HG02798 (cell line): Measurements from ENCODE around the gene GRM7.

Experiments used
- ATAC-seq: cut with Tn5 transposase; IDR thresholded peaks from one replicate; pipeline ENCODE4 v1.9.1; 2021; ENCODE audit warnings: mild to moderate bottlenecking; ENCODE audit not compliant: unreplicated experiment, poor library complexity

Gene GRM7

GRCh38 chr3:7381741-7382140, 520.8 kb downstream of the GRM7 start:
- no peak for ATAC-seq

- no peak for ATAC-seq
Measured at GRCh38 chr3:7382293-7383010, 521.5 kb downstream of the GRM7 start.

DNA sequence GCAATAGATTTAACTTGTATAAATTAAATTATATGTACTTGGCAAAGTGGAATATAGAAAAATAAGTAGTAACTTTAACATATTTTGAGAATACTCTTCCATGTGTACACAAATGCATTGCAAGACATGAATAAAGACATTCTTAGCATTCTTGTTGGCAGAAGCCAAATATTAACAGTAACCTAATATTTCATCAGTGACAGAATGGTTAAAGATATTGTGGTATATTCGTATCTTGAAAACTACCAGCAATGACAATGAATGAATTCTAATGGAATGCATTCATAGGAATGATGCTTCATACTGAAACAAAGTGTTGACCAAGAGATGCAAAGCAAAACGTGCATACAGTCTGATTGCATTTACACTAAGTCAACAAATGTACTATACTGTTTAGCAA, 524.7 kb downstream of the GRM7 start:
- ATAC-seq: no peak

- ATAC-seq: no peak
Measured at GRCh38 chr3:7388026-7388425, 527.1 kb downstream of the GRM7 start.

DNA sequence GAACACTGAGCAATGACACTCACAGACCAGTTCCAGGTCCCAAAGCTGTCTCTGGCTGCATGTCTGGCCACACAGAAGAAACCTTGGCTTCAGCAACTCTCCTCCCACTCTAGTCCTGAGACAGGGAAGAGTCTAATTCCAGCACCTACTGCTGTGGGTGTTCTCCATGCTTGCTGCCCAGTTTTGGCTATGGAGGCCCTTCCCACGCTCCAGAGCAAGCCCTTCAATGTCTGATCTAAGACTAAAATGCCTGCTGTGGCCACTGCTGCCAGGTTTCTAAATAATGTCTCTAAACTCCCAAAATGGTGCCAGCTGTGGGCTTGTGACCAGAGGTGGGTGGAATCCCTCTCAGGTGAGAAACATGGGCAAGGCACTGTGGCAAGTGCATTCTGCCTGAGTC, 531.3 kb downstream of the GRM7 start:
- no peak for ATAC-seq

DNA sequence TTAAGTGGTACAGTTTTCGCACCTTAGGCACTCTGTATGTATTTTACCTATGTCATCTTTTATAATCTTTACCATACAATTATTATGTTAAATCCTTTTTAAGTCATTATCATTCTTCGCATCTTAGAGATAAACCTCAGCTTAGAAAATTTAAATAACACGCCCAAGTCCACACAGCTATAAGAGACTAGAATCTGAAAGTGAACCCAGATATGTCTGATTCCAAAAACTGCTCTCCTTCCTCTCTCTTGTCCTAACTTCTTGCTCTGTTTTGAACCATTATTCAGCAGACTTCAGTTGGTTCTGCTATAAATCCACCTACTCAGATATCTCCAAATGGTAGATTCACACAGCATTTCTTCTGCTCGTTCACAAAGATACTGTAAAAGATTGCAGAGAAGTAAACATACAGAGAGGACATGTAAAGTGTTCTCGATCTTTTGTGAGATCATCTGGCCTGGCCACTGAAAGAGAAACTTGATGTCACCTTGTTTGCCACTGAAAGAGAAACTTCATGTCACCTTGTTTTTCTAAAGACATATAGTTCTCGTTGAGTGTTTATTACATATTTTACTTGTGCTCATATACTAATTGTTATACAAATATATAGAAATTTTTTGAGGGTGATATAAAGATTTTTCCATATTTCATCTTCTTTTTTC, 533.2 kb downstream of the GRM7 start:
- ATAC-seq: peak; percentile 79

DNA sequence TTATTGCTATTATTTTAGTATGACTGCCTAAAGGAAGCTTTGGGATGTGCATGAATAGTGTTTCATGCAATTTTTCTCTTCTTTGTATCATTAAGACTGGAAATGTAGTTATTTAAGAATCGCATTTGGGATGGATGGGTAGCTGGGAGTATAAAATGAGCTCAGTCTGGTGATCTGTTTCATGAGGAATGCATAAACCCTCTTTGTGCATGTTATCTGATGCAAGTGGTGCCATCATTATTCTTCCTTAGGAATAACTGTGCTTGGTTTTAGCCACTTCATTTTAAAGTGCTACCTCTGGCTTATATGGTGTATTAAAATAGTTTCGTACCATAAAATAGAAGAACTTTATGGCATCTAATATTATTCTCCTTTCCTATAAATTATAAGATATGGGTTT, 535.6 kb downstream of the GRM7 start:
- no peak for ATAC-seq

DNA sequence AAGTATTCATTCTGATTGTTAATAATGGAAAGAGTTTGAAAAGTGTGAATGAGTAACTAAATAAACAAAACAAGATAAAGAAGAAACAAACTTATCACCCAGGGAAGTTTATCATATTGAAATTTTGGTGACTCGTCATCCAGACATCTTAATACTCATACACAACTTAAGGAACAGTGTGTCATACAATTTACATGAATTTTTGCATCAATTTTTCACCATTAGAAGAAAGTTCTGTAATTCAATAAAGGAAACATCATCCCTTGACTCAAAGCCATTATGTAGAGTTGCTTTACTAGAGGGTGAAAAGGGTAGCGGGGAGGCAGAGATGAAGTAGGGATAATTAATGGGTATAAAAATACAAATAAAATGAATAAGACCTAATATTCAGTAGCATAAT, 536.2 kb downstream of the GRM7 start:
- no peak for ATAC-seq

GRCh38 chr3:7400360-7400759, 539.4 kb downstream of the GRM7 start:
- no peak for ATAC-seq

DNA sequence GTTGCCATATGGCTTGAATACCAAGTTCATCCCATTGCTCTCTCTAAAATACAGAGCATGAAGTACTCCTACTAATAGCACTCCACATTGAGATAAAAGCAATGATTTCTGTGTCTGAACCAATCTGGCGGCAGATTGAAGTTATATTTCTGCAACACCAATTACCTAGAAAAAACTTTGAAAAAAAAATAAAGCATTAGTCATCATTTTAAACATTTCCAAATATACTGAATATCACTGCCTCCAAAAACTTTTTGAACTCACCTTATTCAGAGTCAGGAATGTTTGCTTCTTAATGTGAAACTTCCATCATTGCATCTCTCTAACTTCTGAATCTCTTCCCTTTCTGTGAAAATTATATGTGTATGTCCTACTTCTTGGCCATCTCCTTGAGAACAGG, 540.5 kb downstream of the GRM7 start:
- no peak for ATAC-seq

GRCh38 chr3:7407107-7407506, 546.2 kb downstream of the GRM7 start:
- no peak for ATAC-seq

GRCh38 chr3:7410782-7411181, 549.9 kb downstream of the GRM7 start:
- no peak for ATAC-seq

GRCh38 chr3:7421065-7421464, 560.1 kb downstream of the GRM7 start:
- no peak for ATAC-seq

GRCh38 chr3:7423036-7423435, 562.1 kb downstream of the GRM7 start:
- no peak for ATAC-seq

GRCh38 chr3:7423995-7424394, 563.1 kb downstream of the GRM7 start:
- no peak for ATAC-seq

DNA sequence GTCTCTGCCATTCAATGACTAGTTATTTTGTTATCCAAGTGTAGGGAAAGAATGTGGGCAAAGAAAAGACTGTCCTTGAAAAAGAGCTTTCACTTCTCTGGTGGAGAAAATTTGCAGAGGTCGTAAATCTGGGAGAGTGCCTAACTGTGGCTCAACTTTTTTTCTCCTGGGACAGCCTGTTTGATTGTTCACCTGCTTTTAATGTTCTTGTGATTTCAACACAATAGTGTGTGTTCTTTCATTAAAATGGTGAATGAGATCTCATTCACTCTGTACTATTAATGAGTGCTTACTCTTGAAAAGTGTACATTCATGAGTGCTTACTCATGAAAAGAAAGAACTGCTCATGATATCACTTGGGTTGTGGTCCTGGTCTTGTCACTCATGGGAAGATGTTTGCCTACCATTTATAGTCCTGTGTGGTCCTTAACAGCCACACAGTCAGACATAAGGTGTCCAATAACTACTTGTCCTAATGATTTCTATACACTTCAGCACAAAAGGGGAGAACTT, 567.3 kb downstream of the GRM7 start:
- ATAC-seq: no peak

DNA sequence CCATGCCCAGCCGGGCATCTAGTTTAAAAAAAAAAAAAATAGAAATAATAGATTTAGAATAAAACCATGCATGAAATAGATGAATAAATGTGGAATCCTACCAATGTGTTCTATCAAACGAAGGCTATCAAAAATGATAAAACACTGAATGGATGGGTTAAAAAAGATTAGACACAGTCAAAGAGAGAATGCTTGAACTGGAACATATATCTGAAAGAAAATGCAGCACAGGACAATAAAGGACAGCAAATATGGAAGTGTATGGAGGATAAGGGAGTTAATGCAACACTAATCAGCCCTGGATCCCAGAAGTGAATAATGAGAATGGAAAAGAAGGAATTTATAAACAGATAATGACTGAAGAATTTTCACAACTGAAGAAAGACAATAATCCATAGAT, 571.7 kb downstream of the GRM7 start:
- ATAC-seq: no peak

GRCh38 chr3:7433073-7433472, 572.2 kb downstream of the GRM7 start:
- ATAC-seq: no peak

GRCh38 chr3:7436542-7436941, 575.6 kb downstream of the GRM7 start:
- ATAC-seq: no peak

GRCh38 chr3:7437231-7437630, 576.3 kb downstream of the GRM7 start:
- no peak for ATAC-seq

- ATAC-seq: no peak
Measured at GRCh38 chr3:7439101-7439680, 578.3 kb downstream of the GRM7 start.

DNA sequence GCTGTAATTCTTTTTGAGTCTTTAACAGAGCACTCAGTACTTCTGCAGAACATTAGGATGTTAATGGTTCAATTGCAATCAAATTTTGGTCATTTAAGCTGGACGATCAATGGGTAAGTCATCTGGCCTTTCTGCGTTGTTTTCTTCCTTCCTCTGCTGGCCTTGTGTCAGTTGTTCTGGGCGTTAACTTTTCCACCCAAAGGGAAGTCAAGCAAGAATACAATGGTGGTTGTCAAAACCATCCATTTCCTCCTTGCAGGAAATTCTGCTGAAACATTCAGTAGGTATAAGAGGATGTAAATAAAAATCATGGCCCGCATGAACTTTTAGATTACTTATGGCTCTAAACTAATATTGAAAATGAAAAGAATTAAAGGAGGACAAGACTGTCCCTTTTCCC, 584.0 kb downstream of the GRM7 start:
- no peak for ATAC-seq
